HG03066 (cell line): ENCODE measurements around the gene TIGAR.

Experiments used
- ATAC-seq: cut with Tn5 transposase; IDR thresholded peaks from one replicate; pipeline ENCODE4 v1.9.1; 2021; ENCODE audit warnings: low read depth; ENCODE audit not compliant: unreplicated experiment

TIGAR gene

GRCh38 chr12:4369548-4369947 lies 48.5 kb downstream of the TIGAR start:
- no peak for ATAC-seq

DNA sequence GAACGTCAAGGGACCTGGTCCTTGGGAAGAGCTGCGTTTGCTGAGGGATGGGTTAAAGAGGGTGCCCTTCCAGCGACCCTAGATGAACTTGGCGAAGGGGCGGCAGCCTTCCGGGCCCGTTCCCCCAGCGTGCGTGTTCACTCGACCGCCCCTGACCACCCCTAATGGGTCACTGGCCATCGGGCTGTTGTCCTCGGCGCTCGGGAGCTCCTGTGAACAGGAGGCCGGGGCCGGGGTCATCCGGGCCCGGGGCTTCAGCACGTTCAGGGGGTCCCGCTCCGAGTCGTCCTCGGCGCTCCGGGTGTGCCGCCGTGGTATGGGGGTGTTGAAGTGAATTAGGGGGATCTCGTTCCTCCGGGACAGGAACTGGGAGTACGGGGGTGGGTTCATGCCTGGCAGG lies 49.3 kb downstream of the TIGAR start:
- no peak for ATAC-seq

DNA sequence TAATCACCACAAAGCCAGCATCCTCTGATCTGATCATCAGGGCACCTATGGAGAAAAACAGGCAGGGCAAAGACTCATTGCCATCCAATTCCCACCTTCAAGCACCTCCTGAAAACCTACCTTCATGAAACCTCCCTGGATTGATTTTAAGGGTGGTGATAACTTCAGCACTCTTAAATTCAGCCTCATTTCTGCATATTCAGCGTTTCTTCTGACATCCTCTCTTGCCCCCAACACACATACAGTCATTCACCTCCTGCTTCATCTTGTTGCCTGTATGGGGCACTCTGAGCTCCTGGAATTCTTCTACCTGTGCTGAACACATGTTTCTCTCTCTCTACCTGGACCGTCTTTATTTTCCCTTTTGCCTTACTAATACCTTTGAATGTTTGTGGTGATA lies 51.6 kb downstream of the TIGAR start:
- no peak for ATAC-seq

DNA sequence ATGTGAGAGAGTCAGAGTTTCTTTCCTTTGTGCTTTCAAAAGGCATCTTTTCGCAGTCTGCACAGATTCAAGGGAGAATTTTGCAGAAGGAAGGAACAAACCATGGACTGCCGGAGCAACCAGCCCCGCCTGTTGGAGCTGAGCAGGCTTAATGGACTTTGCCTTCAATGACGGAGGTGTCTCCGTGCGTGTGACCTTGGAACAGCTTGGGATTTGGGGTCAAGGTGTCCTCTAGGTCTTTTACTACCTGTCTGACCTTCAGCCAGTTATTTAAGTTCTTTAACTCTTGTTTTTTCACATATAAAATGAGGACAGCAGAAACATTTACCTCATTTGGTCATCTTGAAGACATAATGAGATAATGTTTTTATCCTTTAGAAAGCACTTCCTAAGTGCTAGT lies 54.4 kb downstream of the TIGAR start:
- ATAC-seq, result no peak

DNA sequence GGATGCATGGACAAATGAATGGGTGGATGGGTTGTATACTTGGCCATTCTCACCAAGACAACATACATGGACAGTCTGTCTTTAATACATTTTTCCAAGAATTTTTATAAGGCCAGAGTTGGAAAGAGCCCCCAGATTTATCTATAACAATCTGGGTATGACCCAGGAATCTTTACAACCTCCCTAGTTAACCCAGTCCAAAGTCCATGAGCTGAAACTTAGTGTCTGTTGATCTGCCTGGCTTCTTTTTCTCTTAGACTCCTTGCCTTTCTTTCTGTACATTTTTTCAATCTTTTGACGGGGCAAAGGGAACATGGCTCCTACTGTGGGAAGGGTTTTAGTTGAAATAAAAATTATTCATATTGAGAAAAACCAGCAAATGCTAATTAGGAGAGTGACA lies 57.8 kb downstream of the TIGAR start:
- no peak for ATAC-seq

GRCh38 chr12:4379405-4379804 lies 58.4 kb downstream of the TIGAR start, which contains the start of gene FGF23:
Gene FGF23 (minus strand): TSS chr12:4379712. CDS start chr12:4379582, 130 bp downstream.
- ATAC-seq, result no peak

DNA sequence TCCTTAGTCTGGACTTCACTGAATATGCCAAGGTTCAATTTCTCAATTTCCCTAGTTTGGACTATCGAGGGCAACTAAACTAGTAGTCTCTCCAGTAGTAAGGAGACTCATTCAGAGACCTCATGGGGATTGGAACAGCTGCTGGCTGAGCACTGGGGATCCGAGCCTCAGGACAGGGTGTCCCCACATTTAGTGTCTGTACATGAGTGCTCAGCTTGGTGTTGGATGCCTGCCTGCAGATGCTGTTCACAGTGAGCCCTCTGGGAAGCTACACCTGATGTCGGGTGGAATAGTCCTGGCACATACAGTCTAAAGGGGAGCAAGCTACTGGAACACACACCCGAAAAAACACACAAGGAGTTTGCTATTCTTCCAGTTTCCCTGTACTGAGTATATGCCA lies 59.3 kb downstream of the TIGAR start:
- ATAC-seq, result no peak

GRCh38 chr12:4383304-4383865 lies 62.4 kb downstream of the TIGAR start:
- ATAC-seq, result no peak

DNA sequence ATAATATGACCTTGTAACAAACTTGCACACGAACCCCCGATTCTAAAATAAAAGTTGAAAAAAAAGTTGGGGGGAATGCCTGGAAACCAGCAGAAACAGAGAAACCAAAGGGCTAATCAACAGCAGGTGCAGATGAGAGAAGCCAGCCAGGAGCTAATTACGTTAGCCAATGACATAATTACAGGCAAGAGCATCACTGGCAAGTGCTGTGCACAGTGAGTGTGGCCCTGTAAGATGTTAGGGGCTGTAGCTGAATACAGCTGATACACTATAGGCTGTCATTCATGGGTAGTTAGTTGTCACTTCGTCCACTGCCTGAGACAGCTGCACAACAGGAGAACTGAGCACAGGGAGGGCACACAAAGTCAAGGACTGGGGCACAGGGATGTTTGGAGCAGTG lies 65.8 kb downstream of the TIGAR start:
- no peak for ATAC-seq

DNA sequence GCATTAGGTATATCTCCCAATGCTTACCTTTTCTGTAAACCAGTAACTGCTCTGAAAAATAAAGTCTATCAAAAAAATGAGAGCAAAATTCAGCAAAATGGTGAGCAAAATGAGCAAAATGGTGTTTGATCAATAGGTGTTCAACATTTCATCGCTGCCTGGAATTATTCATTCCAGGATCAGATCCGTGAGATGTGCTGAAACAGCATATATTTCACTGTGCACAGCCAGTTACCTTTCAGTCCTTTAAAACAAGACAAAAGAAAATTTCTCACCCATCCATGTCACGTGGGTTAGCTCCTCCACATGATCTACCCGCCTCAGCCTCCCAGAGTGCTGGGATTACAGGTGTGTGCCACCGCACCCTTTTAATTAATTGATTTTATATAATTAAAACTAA lies 66.6 kb downstream of the TIGAR start:
- ATAC-seq, result no peak

DNA sequence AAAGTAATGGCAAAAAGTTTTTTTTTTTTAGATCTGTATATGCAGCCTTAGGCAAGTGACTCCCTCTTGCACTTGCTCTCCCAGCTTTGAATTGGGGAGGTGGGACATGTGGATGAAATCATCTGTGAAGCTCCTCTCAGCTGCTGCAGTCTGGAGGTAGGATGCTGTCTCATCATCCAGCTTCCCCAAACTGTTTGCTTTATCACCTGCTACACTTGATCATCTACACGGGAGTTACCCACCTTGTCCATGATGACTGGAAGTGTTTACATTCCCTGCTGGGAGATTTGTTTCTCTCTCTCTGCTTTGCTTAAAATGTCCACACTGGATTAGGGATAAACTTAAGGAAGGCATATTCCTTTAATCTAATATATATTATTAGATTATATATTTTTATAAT lies 67.0 kb downstream of the TIGAR start:
- no peak for ATAC-seq

DNA sequence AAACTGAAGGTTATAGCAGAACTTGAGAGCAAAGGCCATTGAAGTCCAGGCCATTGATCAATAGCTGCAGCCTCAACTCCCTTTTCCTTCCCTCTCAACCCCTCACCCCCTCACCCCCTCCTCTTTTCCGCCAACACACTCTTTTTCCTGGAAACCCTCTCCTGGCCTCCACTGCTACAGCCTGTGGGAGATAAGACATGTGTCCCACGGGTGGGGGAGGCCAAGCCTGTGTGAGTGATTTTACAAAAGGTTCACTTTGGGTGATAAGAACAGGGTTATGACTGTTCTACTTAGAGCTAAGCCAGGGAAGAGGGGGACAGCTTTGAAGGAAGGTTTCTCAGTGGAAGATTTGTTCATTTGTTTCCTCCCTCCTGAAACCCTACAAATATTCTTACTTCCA lies 67.6 kb downstream of the TIGAR start:
- no peak for ATAC-seq

GRCh38 chr12:4392223-4392742 lies 71.3 kb downstream of the TIGAR start:
- ATAC-seq, result no peak

GRCh38 chr12:4393211-4393610 lies 72.2 kb downstream of the TIGAR start:
- ATAC-seq, result no peak

DNA sequence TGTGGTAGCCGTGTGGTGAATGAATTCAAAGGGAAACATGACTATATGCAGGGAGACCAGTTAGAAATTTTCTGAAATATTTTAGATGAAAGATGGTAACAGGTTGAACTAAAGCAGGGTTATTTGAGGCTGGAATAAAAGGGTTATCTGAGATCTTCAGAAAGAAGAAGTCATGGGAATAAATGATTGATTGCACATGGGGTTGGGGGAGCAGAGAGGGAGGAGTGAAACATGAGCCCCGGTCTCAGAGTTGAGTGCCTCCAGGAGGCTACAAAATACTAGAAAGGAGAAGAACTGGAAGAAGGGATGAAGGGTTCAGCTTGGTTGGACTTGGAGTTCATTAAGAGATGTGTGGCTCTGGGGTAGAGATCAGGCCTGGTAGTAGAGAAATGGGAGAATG lies 74.8 kb downstream of the TIGAR start:
- no peak for ATAC-seq

DNA sequence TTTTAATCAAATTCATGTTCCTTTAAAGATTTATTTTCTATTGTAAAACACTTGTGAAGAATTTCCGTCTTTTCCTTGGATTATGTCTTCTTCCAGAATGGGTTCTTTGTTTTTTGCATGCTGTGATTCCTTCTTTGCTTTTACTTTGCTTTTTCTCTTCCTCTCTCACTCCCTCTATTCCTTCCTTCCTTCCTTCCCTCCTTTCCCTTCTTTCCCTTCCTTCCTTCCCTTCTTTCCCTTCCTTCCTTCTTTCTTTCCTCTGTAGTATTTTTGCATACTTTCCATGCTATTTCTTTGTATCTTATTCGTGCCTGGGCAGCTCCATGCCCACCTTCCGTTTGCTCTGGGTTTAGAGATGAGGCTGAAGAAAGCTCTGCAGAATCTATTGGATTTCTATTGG lies 80.1 kb downstream of the TIGAR start:
- ATAC-seq, result no peak

DNA sequence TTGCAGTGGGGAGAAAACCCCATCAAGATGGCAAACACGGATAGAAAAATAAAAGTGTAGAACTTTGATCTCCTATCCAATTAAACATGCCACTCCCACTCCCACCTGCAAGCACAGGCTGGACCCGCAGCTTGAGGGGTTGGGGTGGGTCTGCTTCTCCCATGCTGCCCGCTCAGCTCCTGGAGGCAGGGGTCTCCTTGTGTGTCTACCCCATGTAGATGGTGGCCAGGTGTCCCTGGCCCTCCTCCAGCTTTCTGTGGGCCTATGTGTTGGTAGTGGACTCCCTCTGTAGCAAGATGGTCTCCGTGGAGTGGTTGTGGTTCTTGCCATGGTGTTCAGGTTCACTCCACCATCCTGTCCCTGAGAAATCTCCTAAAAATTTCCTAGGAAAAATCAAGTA lies 82.0 kb downstream of the TIGAR start:
- ATAC-seq, result no peak
